Motor neuron (in vitro differentiated cells): ENCODE measurements around the gene GPC4. TPM values are rescaled to one million over a fixed set of nuclear protein-coding genes. Genes with fewer than 3 reads are reported as not detected.
A peak's percentile ranks its signal among the peaks of the same experiment; 100 is the strongest.

Source experiments
- ATAC-seq, 8 experiments: fragments of 200-7000 bp; cut with Tn5 transposase; replicated peaks in 6 of 8; 2 replicates each; pipeline ENCODE4 v1.8.0; 2021; ENCODE audit warnings: mild to moderate bottlenecking in 8 of 8, moderate library complexity in 8 of 8
- H3K27ac ChIP-seq, 2 donors: fragments of 250-450 bp; sonication (Bioruptor Pico); 2 replicates each; pipeline ENCODE4 v1.9.0; 2021; ENCODE audit warnings: antibody characterized with exemption in 2 of 2, mild to moderate bottlenecking in 2 of 2, moderate library complexity in 1 of 2
- H3K4me1 ChIP-seq, 2 donors: fragments of 250-450 bp; sonication (Bioruptor Pico); replicated peaks in 1 of 2; 2 replicates each; pipeline ENCODE4 v1.6.1; 2021; ENCODE audit warnings: antibody characterized with exemption in 2 of 2, mild to moderate bottlenecking in 2 of 2, moderate library complexity in 1 of 2
- H3K4me3 ChIP-seq, 5 donors: fragments of 250-450 bp; sonication (Bioruptor Pico); 2 replicates each; pipeline ENCODE4 v1.9.0; 2021; ENCODE audit warnings: antibody characterized with exemption in 5 of 5, mild to moderate bottlenecking in 5 of 5, moderate library complexity in 4 of 5
- WGBS, 10 experiments: fragments of 450-650 bp; shearing (Covaris generic); methylation state at CpG; one replicate each; pipeline ENCODE4 v1.0.0; 2022; 5-methylcytosine and 5-hydroxymethylcytosine counted together
- in situ Hi-C, 9 experiments: fragments of 400-800 bp; cut with MboI; loops; one replicate each; pipeline ENCODE4 v1.15.0; 2021; ENCODE audit warnings: low sequenced_read_pairs in 9 of 9, low pct_unique_long_range_greater_than_20kb in 2 of 9; ENCODE audit not compliant: unreplicated experiment in 9 of 9
- total RNA-seq, 8 experiments: library from RNA; unstranded; fragments of 300-600 nt; gene quantifications; 2 replicates each; pipeline versions ENCODE4 v1.2.3 to v1.2.4, GENCODE V29; 2022

GPC4 gene
- total RNA-seq, 8 experiments from 2014 or later: 1.7 to 35.2 (median 6.1) TPM

- Histone ChIP-seq H3K4me3 (no peak overlapping the region), H3K4me1 (no peaks in the 10 kb centered on the region), H3K27ac (no peak overlapping the region)
- in situ Hi-C loops: no loop called here
- 29 to 100% (median 80%) methylated on average over 1 to 3 of the region's 4 CpGs; no CpG with 5 or more reads in 5 of the 10 experiments for WGBS, 10 experiments
- no peak for ATAC-seq
Observed at GRCh38 chrX:133434197-133434820, 19.0 kb upstream of the GPC4 start.

GRCh38 chrX:133419911-133420310 lies 4.6 kb upstream of the GPC4 start:
- in situ Hi-C loops: no loop called here
- Histone ChIP-seq H3K4me1 (no peaks in the 10 kb centered on the region), H3K27ac (no peak overlapping the region), H3K4me3 (no peak overlapping the region)
- 50 to 90% methylated on average over 2 of the region's 2 CpGs; no CpG with 5 or more reads in 8 of the 10 experiments for WGBS, 10 experiments
- no peak for ATAC-seq

GRCh38 chrX:133418588-133418987 lies 3.3 kb upstream of the GPC4 start:
- in situ Hi-C loops: no loop called here
- Histone ChIP-seq H3K4me1 (no peaks in the 10 kb centered on the region), H3K27ac (no peak overlapping the region), H3K4me3 (no peak overlapping the region)
- no peak for ATAC-seq
- WGBS, 10 experiments: 0% methylated on average over 1 of the region's 2 CpGs; no CpG with 5 or more reads in 9 of the 10 experiments

- Histone ChIP-seq H3K4me3 (no peak overlapping the region), H3K27ac (no peak overlapping the region), H3K4me1 (no peaks in the 10 kb centered on the region)
- in situ Hi-C loops: no loop called here
- ATAC-seq: no peak
- 20 to 84% (median 36%) methylated on average over 1 to 5 of the region's 6 CpGs; no CpG with 5 or more reads in 6 of the 10 experiments for WGBS, 10 experiments
Observed at GRCh38 chrX:133417364-133417763, 2.1 kb upstream of the GPC4 start.

GRCh38 chrX:133414406-133415275 lies 648 bp downstream of the GPC4 start:
- peak; percentile 15 to 51 (median 37) for ATAC-seq
- Histone ChIP-seq H3K27ac (no peak overlapping the region), H3K4me1 (peaks cover 0 to 4% of the 10 kb centered on the region in 2 donors), H3K4me3 (peak overlapping the region; percentile 42 to 75 (median 55))
- in situ Hi-C loops: no loop called here
- WGBS, 10 experiments: 58% methylated on average over 7 of the region's 93 CpGs; no CpG with 5 or more reads in 9 of the 10 experiments

- no peak overlapping the region for H3K27ac ChIP-seq
- in situ Hi-C loops: no loop called here
- WGBS, 10 experiments: 20 to 60% methylated on average over 1 to 2 of the region's 38 CpGs; no CpG with 5 or more reads in 8 of the 10 experiments
- peak overlapping the region; percentile 12 to 75 (median 55) for H3K4me3 ChIP-seq
- no peak for ATAC-seq
- H3K4me1 ChIP-seq: peaks cover 0 to 4% of the 10 kb centered on the region in 2 donors
Observed at GRCh38 chrX:133413218-133413925, 1.9 kb downstream of the GPC4 start.

GRCh38 chrX:133412665-133413064 lies 2.6 kb downstream of the GPC4 start:
- H3K27ac ChIP-seq: no peak overlapping the region
- in situ Hi-C loops: no loop called here
- ATAC-seq: no peak
- H3K4me1 ChIP-seq: peaks cover 0 to 4% of the 10 kb centered on the region in 2 donors
- 79 to 100% methylated on average over 1 to 3 of the region's 5 CpGs; no CpG with 5 or more reads in 8 of the 10 experiments for WGBS, 10 experiments
- peak overlapping the region in 2 of 5 donors; percentile 55 to 75 for H3K4me3 ChIP-seq

GRCh38 chrX:133412246-133412645 lies 3.0 kb downstream of the GPC4 start:
- no peak overlapping the region for H3K4me3 ChIP-seq
- ATAC-seq: peak in 3 of 8 experiments; percentile 23 to 43 (median 29)
- H3K4me1 ChIP-seq: peaks cover 0 to 4% of the 10 kb centered on the region in 2 donors
- 0 to 18% (median 13%) methylated on average over 1 to 3 of the region's 3 CpGs; no CpG with 5 or more reads in 7 of the 10 experiments for WGBS, 10 experiments
- in situ Hi-C loops: no loop called here
- H3K27ac ChIP-seq: no peak overlapping the region

- WGBS, 10 experiments: 0 to 100% (median 30%) methylated on average over 1 to 3 of the region's 3 CpGs; no CpG with 5 or more reads in 2 of the 10 experiments
- peaks cover 0 to 4% of the 10 kb centered on the region in 2 donors for H3K4me1 ChIP-seq
Observed at GRCh38 chrX:133410550-133410949, 4.7 kb downstream of the GPC4 start.

GRCh38 chrX:133405498-133406185 lies 9.6 kb downstream of the GPC4 start:
- 53 to 100% (median 57%) methylated on average over 2 to 4 of the region's 4 CpGs; no CpG with 5 or more reads in 7 of the 10 experiments for WGBS, 10 experiments
- Histone ChIP-seq H3K4me1 (no peaks in the 10 kb centered on the region), H3K27ac (no peak overlapping the region), H3K4me3 (no peak overlapping the region)
- in situ Hi-C loops: no loop called here
- ATAC-seq: no peak

More at GRCh38 chrX:133410550-133410949, 4.7 kb downstream of the GPC4 start:
- Histone ChIP-seq H3K4me3 (no peak overlapping the region), H3K27ac (no peak overlapping the region)
- in situ Hi-C loops: no loop called here
- no peak for ATAC-seq

- Histone ChIP-seq H3K4me3 (no peak overlapping the region), H3K4me1 (no peaks in the 10 kb centered on the region), H3K27ac (no peak overlapping the region)
- in situ Hi-C loops: no loop called here
- 60 to 100% (median 100%) methylated on average over 1 to 2 of the region's 4 CpGs; no CpG with 5 or more reads in 7 of the 10 experiments for WGBS, 10 experiments
- no peak for ATAC-seq
Observed at GRCh38 chrX:133403984-133404383, 11.3 kb downstream of the GPC4 start.

- WGBS, 10 experiments: 51 to 100% (median 80%) methylated on average over 1 to 10 of the region's 10 CpGs; no CpG with 5 or more reads in 2 of the 10 experiments
- in situ Hi-C loops: no loop called here
- H3K27ac ChIP-seq: no peak overlapping the region
- no peak overlapping the region for H3K4me3 ChIP-seq
- no peaks in the 10 kb centered on the region for H3K4me1 ChIP-seq
- no peak for ATAC-seq
Observed at GRCh38 chrX:133402830-133403625, 12.3 kb downstream of the GPC4 start.
